Smooth muscle cell (in vitro differentiated cells): ENCODE data around the gene PLEKHS1. TPM values are rescaled to one million over a fixed set of nuclear protein-coding genes. Genes with fewer than 3 reads are reported as not detected.

Experiments
- DNase-seq: peaks from one replicate; lab custom pipeline; 2025; ENCODE audit not compliant: unreplicated experiment; lab: John Stamatoyannopoulos, UW
- H2AFZ ChIP-seq: fragments of 200-600 bp; sonication (generic); 2 replicates; pipeline ENCODE4 v1.6.0; 2016; ENCODE audit warnings: antibody characterized with exemption, low read depth, mild to moderate bottlenecking
- H3F3A ChIP-seq: fragments of 200-600 bp; sonication (generic); 2 replicates; pipeline ENCODE4 v1.6.0; 2017; ENCODE audit warnings: antibody characterized with exemption, low read depth
- H3K27ac ChIP-seq: fragments of 200-600 bp; sonication (generic); 2 replicates; pipeline ENCODE4 v1.5.1; 2016; ENCODE audit warnings: low read depth, mild to moderate bottlenecking
- H3K27me3 ChIP-seq: fragments of 200-600 bp; sonication (generic); 2 replicates; pipeline ENCODE4 v1.6.1; 2016; ENCODE audit warnings: low read depth, mild to moderate bottlenecking
- H3K36me3 ChIP-seq: fragments of 200-600 bp; sonication (generic); 2 replicates; pipeline ENCODE4 v1.5.1; 2016; ENCODE audit warnings: low read depth
- H3K4me1 ChIP-seq: fragments of 200-600 bp; sonication (generic); 2 replicates; pipeline ENCODE4 v1.5.1; 2016; ENCODE audit warnings: low read depth
- H3K4me2 ChIP-seq: fragments of 200-600 bp; sonication (generic); 2 replicates; pipeline ENCODE4 v1.6.0; 2016; ENCODE audit warnings: mild to moderate bottlenecking
- H3K4me3 ChIP-seq: fragments of 200-600 bp; sonication (generic); 2 replicates; pipeline ENCODE4 v1.5.1; 2016; ENCODE audit warnings: mild to moderate bottlenecking
- H3K79me2 ChIP-seq: fragments of 200-600 bp; sonication (generic); 2 replicates; pipeline ENCODE4 v1.6.0; 2016; ENCODE audit warnings: low read depth, mild to moderate bottlenecking
- H3K9ac ChIP-seq: fragments of 200-600 bp; sonication (generic); 2 replicates; pipeline ENCODE4 v1.6.0; 2016; ENCODE audit warnings: low read depth
- H3K9me3 ChIP-seq: fragments of 200-600 bp; sonication (generic); replicated peaks from 2 replicates; pipeline ENCODE4 v1.5.1; 2016; ENCODE audit warnings: low read depth
- H4K20me1 ChIP-seq: fragments of 200-600 bp; sonication (generic); 2 replicates; pipeline ENCODE4 v1.6.0; 2016; ENCODE audit warnings: low read depth
- CTCF ChIP-seq: fragments of 200-600 bp; sonication (generic); IDR thresholded peaks from 2 replicates; pipeline ENCODE4 v1.5.1; 2017; ENCODE audit warnings: borderline replicate concordance, mild to moderate bottlenecking, antibody characterized with exemption; ENCODE audit not compliant: insufficient read depth, poor library complexity, severe bottlenecking
- WGBS: methylation state at CpG from one replicate; pipeline ENCODE4 v1.1.7; 2016; ENCODE audit warnings: low lambda C conversion rate; 5-methylcytosine and 5-hydroxymethylcytosine counted together
- polyA plus RNA-seq: library from polyadenylated mRNA; unstranded; fragments of >200 nt; fragmentation: Nextera tagmentation; extraction: Ambion mirVana; gene quantifications from 2 replicates; pipeline ENCODE4 v1.2.1, GENCODE V29; 2016
- total RNA-seq: library from RNA; depleted of rRNA; stranded (reverse); fragments of >200 nt; gene quantifications from 2 replicates; pipeline ENCODE4 v1.2.3, GENCODE V29; 2014

Gene PLEKHS1
- total and polyA plus RNA-seq, 2 experiments from 2014 or later: not detected

DNA sequence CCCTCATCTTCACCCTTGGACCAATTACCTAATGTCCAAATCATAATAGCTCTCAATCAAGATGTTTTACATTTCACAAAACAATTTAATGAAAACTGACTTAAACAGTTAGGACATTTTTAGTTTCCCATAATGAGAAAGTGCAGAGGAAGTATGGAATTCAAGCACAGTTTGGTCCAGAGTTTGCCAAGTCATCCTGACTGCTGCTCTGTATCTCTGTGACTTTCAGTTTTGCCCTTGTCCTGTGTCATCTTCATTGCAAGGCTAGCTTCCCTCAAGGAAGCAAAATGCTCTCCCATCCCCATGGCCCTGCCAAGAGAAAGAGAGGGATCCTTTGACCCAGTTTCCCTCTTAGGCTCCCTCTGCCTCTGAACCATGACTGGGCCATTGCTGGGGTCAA, 7.9 kb upstream of the PLEKHS1 start:
- Histone ChIP-seq H3F3A (no peaks in the 10 kb centered on the region), H3K4me2 (no peak overlapping the region), H2AFZ (no peak overlapping the region), H4K20me1 (no peaks in the 10 kb centered on the region), H3K4me3 (no peak overlapping the region), H3K9me3 (no peaks in the 10 kb centered on the region), H3K36me3 (no peaks in the 10 kb centered on the region), H3K27me3 (peaks cover 35% of the 10 kb centered on the region), H3K9ac (no peak overlapping the region), H3K27ac (no peak overlapping the region), H3K79me2 (no peaks in the 10 kb centered on the region), H3K4me1 (no peaks in the 10 kb centered on the region)
- TF ChIP-seq CTCF: no peak
- no peak for DNase-seq

DNA sequence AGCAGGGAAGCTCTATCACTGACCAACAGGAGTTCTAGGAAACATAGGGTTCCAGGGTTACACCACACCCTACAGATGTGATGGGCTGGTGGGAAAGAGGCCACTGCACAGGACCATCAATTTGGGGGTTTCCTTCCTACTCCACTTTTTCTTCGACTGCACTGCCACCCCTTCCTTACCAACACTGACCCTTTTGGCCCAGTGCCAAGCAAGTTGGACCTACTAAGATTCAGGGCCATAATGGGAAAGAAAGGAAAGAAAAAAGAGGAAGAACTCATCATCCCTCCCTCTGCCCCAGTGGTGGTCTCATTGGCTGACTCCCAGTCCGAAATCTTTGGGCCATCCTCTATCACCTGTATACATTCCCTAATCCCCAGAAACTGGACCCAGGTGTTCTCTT, 6.1 kb upstream of the PLEKHS1 start:
- WGBS: 92% methylated on average over 2 of the region's 2 CpGs
- Histone ChIP-seq H4K20me1 (no peaks in the 10 kb centered on the region), H3K9me3 (no peaks in the 10 kb centered on the region), H3K27ac (no peak overlapping the region), H3K79me2 (no peaks in the 10 kb centered on the region), H3K27me3 (peaks cover 19% of the 10 kb centered on the region), H3K4me2 (no peak overlapping the region), H3K36me3 (no peaks in the 10 kb centered on the region), H3K4me1 (no peaks in the 10 kb centered on the region), H3K4me3 (no peak overlapping the region), H2AFZ (no peak overlapping the region), H3F3A (no peaks in the 10 kb centered on the region), H3K9ac (no peak overlapping the region)
- TF ChIP-seq CTCF: no peak
- no peak for DNase-seq

DNA sequence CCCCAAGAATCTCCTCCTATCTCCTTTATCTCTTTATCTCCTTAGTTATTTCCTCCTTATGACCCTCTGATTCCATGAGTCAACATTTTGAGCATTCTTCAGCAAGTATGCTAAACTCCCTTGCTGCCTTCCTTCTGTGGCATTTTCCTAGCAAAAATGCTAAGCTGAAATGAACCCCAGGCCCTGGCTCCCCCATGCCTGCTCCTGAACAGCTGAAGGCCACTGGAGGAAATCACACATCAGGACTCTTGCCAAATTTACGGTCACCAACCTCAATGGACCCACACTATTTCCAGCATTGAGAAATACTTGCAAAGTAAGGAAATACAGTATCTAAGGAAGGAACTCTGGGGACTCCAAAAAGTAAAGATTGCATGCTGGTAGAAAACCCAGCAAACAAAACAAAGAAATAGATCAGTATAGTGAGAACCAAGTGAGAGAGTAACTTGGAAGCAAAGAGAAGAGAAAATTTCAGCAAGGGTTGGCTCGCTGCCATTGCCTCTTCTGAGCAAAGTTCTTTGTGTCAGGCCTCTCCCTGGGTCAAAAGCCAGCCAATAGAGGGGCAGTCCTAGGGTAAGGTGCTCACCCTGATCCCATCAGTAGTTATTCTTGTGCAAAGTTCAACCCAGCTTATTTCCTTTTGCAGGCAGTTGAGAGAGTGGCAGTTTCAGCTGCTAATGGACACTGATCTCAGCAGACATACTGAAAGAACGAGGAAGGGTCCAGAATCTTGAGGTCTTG, 5.1 kb upstream of the PLEKHS1 start:
- Histone ChIP-seq H3K4me1 (no peaks in the 10 kb centered on the region), H3K79me2 (no peaks in the 10 kb centered on the region), H3K9ac (no peak overlapping the region), H3F3A (no peaks in the 10 kb centered on the region), H3K27me3 (peaks cover 12% of the 10 kb centered on the region), H3K27ac (no peak overlapping the region), H3K36me3 (no peaks in the 10 kb centered on the region), H3K4me3 (no peak overlapping the region), H3K4me2 (no peak overlapping the region), H4K20me1 (no peaks in the 10 kb centered on the region), H3K9me3 (no peaks in the 10 kb centered on the region), H2AFZ (no peak overlapping the region)
- TF ChIP-seq CTCF: no peak
- DNase-seq: no peak
- 84% methylated on average over 3 of the region's 3 CpGs for WGBS

- H3K36me3 ChIP-seq: no peaks in the 10 kb centered on the region
- DNase-seq: no peak
- no peak for TF ChIP-seq CTCF
- WGBS: 77% methylated on average over 1 of the region's 1 CpG
- H3K4me2 ChIP-seq: no peak overlapping the region
- H3K9ac ChIP-seq: no peak overlapping the region
- no peaks in the 10 kb centered on the region for H3F3A ChIP-seq
- no peaks in the 10 kb centered on the region for H3K9me3 ChIP-seq
- H3K27me3 ChIP-seq: no peaks in the 10 kb centered on the region
- H3K4me3 ChIP-seq: no peak overlapping the region
- no peak overlapping the region for H3K27ac ChIP-seq
- H4K20me1 ChIP-seq: no peaks in the 10 kb centered on the region
- H3K4me1 ChIP-seq: no peaks in the 10 kb centered on the region
- no peak overlapping the region for H2AFZ ChIP-seq
- no peaks in the 10 kb centered on the region for H3K79me2 ChIP-seq
Observed at GRCh38 chr10:113752553-113752952, 1.1 kb downstream of the PLEKHS1 start.
